Measurements from ENCODE around the gene OR1A1. TPM values are rescaled to one million over a fixed set of nuclear protein-coding genes. Genes with fewer than 3 reads are reported as not detected.
"Not testable (repeated sequence)": the region's sequence is repeated elsewhere in the genome, so short reads cannot be mapped to it uniquely, and the experiment has no call there.

OR1A1 gene
- not detected for polyA plus RNA-seq (ENCODE audit: insufficient read length in 3 of 3)

DNA sequence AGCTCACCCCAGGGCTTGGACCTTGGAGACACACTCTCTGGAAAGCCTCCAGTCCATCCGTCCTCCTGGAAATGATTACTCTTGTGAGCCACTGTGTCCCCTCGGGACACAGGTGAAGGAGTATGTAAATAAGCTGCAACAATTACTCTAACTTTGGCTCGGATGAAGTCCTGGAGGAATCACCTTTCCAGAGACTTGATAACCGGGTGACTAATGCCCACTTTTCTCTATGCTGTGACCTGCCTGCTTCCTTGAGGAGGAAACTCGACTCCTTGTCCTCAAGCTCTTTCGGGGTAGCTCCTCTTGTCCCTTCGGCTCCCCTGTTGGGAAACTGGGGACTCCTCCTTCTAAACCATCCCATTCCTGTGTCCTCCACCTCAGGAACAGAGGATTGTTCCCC lies at the start of gene OR1A1:
TSS of gene OR1A1 (plus strand) at position 301 of the 400 bp plus-strand sequence. CDS start 7,954 bp downstream, outside the sequence.
- no peak for DNase-seq (ENCODE audit: low read depth in 3 of 3, low spot score in 2 of 3)

- no peak for DNase-seq (ENCODE audit: low read depth in 3 of 3, low spot score in 2 of 3)
Observed at GRCh38 chr17:3167574-3167973, 39.9 kb upstream of the OR1A1 start.

- DNase-seq (ENCODE audit: low read depth in 3 of 3, low spot score in 2 of 3), result no peak
Observed at GRCh38 chr17:3189961-3190360, 17.5 kb upstream of the OR1A1 start.

GRCh38 chr17:3197219-3197618 lies 10.2 kb upstream of the OR1A1 start, which contains the start of gene OR1A2:
Gene OR1A2, plus strand, starts transcription at chr17:3197519. Its CDS starts 0 bp downstream, at chr17:3197519.
- DNase-seq (ENCODE audit: low read depth in 3 of 3, low spot score in 2 of 3), result no peak

GRCh38 chr17:3208484-3208883 lies 1.0 kb downstream of the OR1A1 start:
- no peak for DNase-seq (ENCODE audit: low read depth in 3 of 3, low spot score in 2 of 3)

DNA sequence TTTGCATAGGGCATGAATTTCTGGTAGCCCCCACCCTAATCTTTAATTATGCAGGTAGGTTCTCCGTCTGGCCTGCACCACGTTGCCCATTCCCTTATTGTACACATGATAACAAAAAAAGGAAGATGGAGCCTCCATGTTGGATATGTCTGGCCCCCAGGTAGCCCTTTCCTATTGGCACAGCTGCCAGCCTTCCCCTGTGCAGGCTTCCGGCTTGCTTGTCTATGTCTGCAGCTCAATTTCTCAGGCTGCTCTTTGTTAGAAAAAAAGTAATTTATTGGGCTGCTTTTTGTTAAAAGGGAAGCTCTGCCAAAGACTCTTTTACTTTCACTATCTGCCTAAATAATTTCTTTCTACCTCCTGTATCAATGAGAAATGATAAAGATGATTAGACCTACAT lies 5.5 kb downstream of the OR1A1 start:
- DNase-seq (ENCODE audit: low read depth in 3 of 3, low spot score in 2 of 3), result no peak

GRCh38 chr17:3213587-3213986 lies 6.1 kb downstream of the OR1A1 start:
- no peak for DNase-seq (ENCODE audit: low read depth in 3 of 3, low spot score in 2 of 3)

GRCh38 chr17:3219978-3220377 lies 12.5 kb downstream of the OR1A1 start:
- DNase-seq (ENCODE audit: low read depth in 3 of 3, low spot score in 2 of 3), result not testable (repeated sequence)

DNA sequence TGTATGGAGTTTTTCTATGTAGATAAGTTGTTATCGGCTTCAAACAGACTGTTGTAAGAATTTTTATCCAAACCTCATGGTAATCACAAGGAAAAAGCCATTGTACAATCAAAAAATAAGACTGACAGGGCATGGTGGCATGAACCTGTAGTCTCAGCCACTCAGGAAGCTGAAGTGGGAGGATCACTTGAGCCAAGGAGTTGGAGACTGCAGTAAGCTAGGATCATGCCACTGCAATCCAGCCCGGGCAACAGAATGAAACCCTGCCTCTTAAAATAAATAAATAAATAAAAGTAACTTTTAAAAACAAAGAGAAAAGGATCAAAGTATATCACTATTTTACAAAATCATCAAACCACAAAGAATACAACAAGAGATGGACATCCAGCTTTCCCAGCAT lies 14.4 kb downstream of the OR1A1 start:
- DNase-seq (ENCODE audit: low read depth in 3 of 3, low spot score in 2 of 3), result no peak

DNA sequence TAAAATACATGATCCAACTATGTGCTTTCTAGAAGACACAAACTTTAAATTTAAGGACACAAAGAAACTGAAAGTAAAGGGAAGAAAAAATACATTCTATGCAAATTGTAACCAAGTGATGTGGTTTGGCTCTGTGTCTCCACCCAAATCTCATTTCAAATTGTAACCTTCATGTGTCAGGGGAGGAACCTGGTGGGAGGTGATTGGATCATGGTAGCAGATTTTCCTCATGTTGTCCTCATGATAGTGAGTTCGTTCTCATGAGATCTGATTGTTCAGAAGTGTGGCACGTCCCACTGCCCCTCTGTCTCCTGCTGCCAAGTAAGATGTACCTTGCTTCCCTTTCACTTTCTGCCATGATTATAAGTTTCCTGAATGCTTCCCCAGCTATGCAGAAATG lies 15.0 kb downstream of the OR1A1 start:
- no peak for DNase-seq (ENCODE audit: low read depth in 3 of 3, low spot score in 2 of 3)

DNA sequence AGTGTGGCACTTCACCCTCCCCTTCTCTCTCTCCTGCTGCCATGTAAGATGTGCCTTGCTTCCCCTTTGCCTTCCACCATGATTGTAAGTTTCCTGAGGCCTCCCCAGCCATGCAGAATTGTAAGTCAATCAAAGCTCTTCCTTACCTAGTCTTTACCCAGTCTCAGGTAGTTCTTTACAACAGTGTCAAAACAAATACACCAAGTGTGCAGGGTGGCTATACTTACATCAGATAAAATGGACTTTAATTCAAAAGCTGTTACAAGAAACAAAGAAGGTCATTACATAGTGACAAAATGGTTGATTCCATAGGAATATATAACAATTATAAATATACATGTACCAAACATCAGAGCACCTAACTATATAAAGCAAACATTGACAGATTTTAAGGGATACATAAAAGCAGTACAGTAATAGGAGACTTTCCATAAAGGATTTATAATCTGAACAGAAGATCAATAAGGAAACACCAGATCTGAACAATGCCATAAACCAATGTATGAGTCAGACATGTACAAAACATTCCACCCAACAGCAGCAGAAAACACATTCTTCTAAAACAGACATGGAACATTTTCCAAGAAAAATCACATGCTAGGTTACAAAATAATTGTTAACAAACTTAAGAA lies 17.4 kb downstream of the OR1A1 start:
- DNase-seq (ENCODE audit: low read depth in 3 of 3, low spot score in 2 of 3), result not testable (repeated sequence)

GRCh38 chr17:3232300-3232699 lies 24.8 kb downstream of the OR1A1 start:
- DNase-seq (ENCODE audit: low read depth in 3 of 3, low spot score in 2 of 3), result not testable (repeated sequence)

DNA sequence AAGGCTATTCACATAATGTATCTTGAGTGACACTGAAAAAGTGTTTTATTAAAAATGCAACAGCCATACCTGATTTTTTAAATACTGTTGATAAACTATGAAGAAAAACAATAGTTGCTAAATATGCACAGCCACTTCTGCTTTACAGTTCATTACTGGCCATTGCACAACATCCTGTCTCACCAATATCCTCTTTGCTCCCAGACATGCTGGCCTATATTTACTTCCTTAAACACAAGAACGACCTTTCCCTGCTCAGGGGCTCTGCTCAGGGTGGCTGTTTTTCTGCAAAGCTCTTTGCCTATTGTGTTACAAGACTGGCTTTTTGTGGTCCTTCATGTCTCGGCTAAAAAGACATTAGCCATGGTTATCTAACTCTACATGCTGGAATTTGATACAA lies 31.2 kb downstream of the OR1A1 start:
- DNase-seq (ENCODE audit: low read depth in 3 of 3, low spot score in 2 of 3), result not testable (repeated sequence)

- DNase-seq (ENCODE audit: low read depth in 3 of 3, low spot score in 2 of 3), result not testable (repeated sequence)
Observed at GRCh38 chr17:3241044-3241443, 33.6 kb downstream of the OR1A1 start.

GRCh38 chr17:3244841-3245240 lies 37.4 kb downstream of the OR1A1 start:
- not testable (repeated sequence) for DNase-seq (ENCODE audit: low read depth in 3 of 3, low spot score in 2 of 3)

- not testable (repeated sequence) for DNase-seq (ENCODE audit: low read depth in 3 of 3, low spot score in 2 of 3)
Observed at GRCh38 chr17:3249013-3249412, 41.5 kb downstream of the OR1A1 start.

GRCh38 chr17:3256575-3256974 lies 49.1 kb downstream of the OR1A1 start:
- no peak for DNase-seq (ENCODE audit: low read depth in 3 of 3, low spot score in 2 of 3)

- DNase-seq (ENCODE audit: low read depth in 3 of 3, low spot score in 2 of 3), result no peak
Observed at GRCh38 chr17:3260163-3260562, 52.7 kb downstream of the OR1A1 start.

GRCh38 chr17:3260600-3260999 lies 53.1 kb downstream of the OR1A1 start:
- no peak for DNase-seq (ENCODE audit: low read depth in 3 of 3, low spot score in 2 of 3)
